ENCODE results near the gene SGIP1. TPM values are rescaled to one million over a fixed set of nuclear protein-coding genes. Genes with fewer than 3 reads are reported as not detected.
"Not testable (repeated sequence)": the region's sequence is repeated elsewhere in the genome, so short reads cannot be mapped to it uniquely, and the experiment has no call there.

The SGIP1 gene
- total RNA-seq, 2 experiments from 2014 or later, result not detected

- DNase-seq, result no peak
- CTCF ChIA-PET, result no interaction called here
- peaks cover 8% of the 10 kb centered on the region for H3K27me3 Mint-ChIP-seq
- no peaks in the 10 kb centered on the region for H3K36me3 Mint-ChIP-seq (ENCODE audit: low read depth)
- no peak for TF ChIP-seq CTCF (IDR thresholded peaks at IDR 0.05)
- no peaks in the 10 kb centered on the region for H3K4me1 Mint-ChIP-seq (ENCODE audit: low read depth)
- no peak overlapping the region for H3K4me3 Mint-ChIP-seq
- H3K27ac Mint-ChIP-seq, result no peak overlapping the region
- POLR2A ChIA-PET, result no interaction called here
- no peak for ATAC-seq
- no peaks in the 10 kb centered on the region for H3K9me3 Mint-ChIP-seq
- intact Hi-C loops (cut with micrococcal nuclease), result no loop called here
Measured at GRCh38 chr1:66583021-66583420, 49.1 kb downstream of the SGIP1 start.

DNA sequence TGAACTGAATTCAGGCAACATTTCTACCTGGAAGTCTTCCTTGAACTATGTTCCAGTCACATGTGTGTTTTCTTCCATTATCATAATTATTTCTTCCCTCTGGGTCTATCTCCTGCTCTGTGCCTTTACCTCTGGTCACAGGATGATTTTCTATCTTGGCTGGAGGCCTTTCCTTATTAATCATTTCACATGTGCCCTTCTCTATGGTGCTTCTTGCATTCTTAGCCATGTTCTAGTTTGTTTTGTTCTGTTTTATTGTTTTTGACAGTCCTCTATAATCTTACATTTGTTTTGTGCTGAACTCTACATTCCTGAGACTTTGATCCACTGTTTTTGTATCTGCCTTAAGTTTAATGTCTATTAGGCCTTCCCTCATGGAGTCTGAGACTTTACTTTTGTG lies 51.0 kb downstream of the SGIP1 start:
- CTCF ChIA-PET, result no interaction called here
- no peaks in the 10 kb centered on the region for H3K9me3 Mint-ChIP-seq
- POLR2A ChIA-PET, result interaction anchor here (0.6 kb wide), 1 partner anchor 139 kb away, joined by 4 read pairs; no protein-coding TSS in a partner anchor
- ATAC-seq, result no peak
- no peaks in the 10 kb centered on the region for H3K36me3 Mint-ChIP-seq (ENCODE audit: low read depth)
- H3K4me3 Mint-ChIP-seq, result no peak overlapping the region
- DNase-seq, result no peak
- no peaks in the 10 kb centered on the region for H3K4me1 Mint-ChIP-seq (ENCODE audit: low read depth)
- H3K27ac Mint-ChIP-seq, result no peak overlapping the region
- TF ChIP-seq CTCF (IDR thresholded peaks at IDR 0.05), result no peak
- intact Hi-C loops (cut with micrococcal nuclease), result no loop called here
- peaks cover 7% of the 10 kb centered on the region for H3K27me3 Mint-ChIP-seq

DNA sequence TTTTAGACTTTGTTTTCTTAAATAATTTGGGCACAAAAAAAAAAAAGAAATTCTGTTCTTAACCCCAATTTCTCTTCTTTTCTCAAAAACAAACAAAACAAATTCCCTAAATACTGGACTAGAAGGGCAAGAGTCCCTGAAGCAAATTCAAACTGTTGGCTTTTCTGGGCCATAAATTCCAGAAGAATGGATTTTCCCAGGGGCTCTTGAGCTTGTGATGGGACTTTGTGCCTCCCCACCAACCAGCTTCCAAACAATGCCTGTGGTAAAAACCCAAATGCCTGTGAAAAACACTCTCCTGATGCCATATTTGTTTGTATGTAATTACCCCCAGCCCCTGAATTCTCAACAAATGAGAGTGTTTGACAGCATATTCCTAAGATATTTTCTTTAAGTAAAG lies 55.4 kb downstream of the SGIP1 start:
- intact Hi-C loops (cut with micrococcal nuclease), result no loop called here
- Mint-ChIP-seq H3K4me1 (ENCODE audit: low read depth) (no peaks in the 10 kb centered on the region), H3K4me3 (no peak overlapping the region), H3K36me3 (ENCODE audit: low read depth) (no peaks in the 10 kb centered on the region), H3K9me3 (no peaks in the 10 kb centered on the region), H3K27me3 (peaks cover 4% of the 10 kb centered on the region), H3K27ac (no peak overlapping the region)
- ChIA-PET CTCF (no interaction called here), POLR2A (no interaction called here)
- no peak for TF ChIP-seq CTCF (IDR thresholded peaks at IDR 0.05)
- DNase-seq (no peak), ATAC-seq (no peak)

DNA sequence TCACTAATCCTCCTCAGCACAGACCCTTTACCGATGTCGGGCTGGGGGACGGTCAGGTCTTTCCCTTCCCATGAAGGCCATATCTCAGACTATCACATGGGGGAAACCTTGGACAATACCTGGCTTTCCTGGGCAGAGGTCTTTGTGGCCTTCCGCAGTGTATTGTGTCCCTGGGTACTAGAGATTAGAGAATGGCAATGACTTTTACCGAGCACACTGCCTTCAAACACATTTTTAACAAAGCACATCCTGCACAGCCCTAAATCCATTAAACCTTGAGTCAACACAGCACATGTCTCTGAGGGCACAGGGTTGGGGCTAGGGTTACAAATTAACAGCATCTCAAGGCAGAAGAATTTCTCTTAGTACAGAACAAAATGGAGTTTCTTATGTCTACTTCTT lies 58.2 kb downstream of the SGIP1 start:
- CTCF ChIA-PET; H3K36me3 Mint-ChIP-seq (ENCODE audit: low read depth); H3K27me3 Mint-ChIP-seq; H3K4me1 Mint-ChIP-seq (ENCODE audit: low read depth); H3K9me3 Mint-ChIP-seq; H3K27ac Mint-ChIP-seq; DNase-seq; H3K4me3 Mint-ChIP-seq; POLR2A ChIA-PET; ATAC-seq; intact Hi-C loops (cut with micrococcal nuclease): not testable (repeated sequence)

DNA sequence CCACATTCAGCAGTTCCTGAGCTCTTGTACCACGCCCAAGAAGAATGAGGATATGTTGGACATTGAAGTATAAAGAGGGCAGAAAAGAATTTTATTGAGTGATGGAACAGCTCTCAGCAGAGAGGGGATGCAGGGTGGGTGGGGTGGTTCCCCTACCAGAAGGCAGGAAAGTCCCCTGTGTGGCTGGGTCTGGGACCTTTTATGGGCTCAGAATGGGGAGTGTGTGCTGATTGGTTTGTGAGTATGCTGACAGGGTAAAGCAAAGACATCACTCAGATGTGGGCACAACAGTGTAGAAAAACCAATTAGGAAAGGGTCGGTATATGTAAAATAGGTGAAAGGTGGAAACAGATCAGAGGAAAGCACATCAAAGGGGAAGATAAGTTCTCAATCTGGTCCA lies 62.2 kb downstream of the SGIP1 start:
- H3K4me1 Mint-ChIP-seq (ENCODE audit: low read depth), result peaks cover 2% of the 10 kb centered on the region
- H3K9me3 Mint-ChIP-seq, result no peaks in the 10 kb centered on the region
- H3K27me3 Mint-ChIP-seq, result peaks cover 1% of the 10 kb centered on the region
- H3K27ac Mint-ChIP-seq, result no peak overlapping the region
- intact Hi-C loops (cut with micrococcal nuclease), result no loop called here
- H3K36me3 Mint-ChIP-seq (ENCODE audit: low read depth), result no peaks in the 10 kb centered on the region
- ChIA-PET POLR2A (interaction anchor here (1.1 kb wide), 1 partner anchor 46 kb away, joined by 3 read pairs; no protein-coding TSS in a partner anchor), CTCF (no interaction called here)
- no peak for TF ChIP-seq CTCF (IDR thresholded peaks at IDR 0.05)
- no peak overlapping the region for H3K4me3 Mint-ChIP-seq
- DNase-seq, result peak; percentile 38
- ATAC-seq, result peak; percentile 80

DNA sequence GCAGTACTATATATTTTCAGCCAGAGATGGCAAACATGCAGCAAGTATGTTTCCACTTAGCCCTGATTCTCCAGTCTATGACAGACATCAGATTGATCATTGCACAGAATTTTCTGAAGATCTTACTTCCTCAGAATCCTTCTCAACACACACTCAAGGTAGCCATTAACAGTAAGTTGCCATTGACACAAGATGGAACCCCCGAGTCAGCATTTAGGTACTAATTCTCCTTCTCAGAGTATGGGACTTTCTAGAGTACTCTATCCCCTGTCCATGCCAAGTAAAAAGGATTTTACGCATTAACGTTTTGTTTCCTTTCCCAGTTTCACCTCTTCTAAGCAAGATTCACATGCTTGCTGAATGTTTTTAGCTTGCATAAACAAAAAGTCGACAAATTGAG lies 63.5 kb downstream of the SGIP1 start:
- ChIA-PET CTCF (no interaction called here), POLR2A (no interaction called here)
- no peak overlapping the region for H3K27ac Mint-ChIP-seq
- TF ChIP-seq CTCF (IDR thresholded peaks at IDR 0.05), result no peak
- no peaks in the 10 kb centered on the region for H3K36me3 Mint-ChIP-seq (ENCODE audit: low read depth)
- no peaks in the 10 kb centered on the region for H3K9me3 Mint-ChIP-seq
- peaks cover 2% of the 10 kb centered on the region for H3K4me1 Mint-ChIP-seq (ENCODE audit: low read depth)
- H3K4me3 Mint-ChIP-seq, result no peak overlapping the region
- DNase-seq (no peak), ATAC-seq (no peak)
- H3K27me3 Mint-ChIP-seq, result peaks cover 1% of the 10 kb centered on the region
- intact Hi-C loops (cut with micrococcal nuclease), result no loop called here
